ENCODE results near the gene PDE4B. TPM values are rescaled to one million over a fixed set of nuclear protein-coding genes. Genes with fewer than 3 reads are reported as not detected.

Gene PDE4B
- total and polyA plus RNA-seq, 10 of the 15 experiments (the other 5 are each of a cell fraction or from before 2014, with no cell fraction given): 3.0 to 13.2 (median 5.7) TPM

GRCh38 chr1:65952696-65953095 lies 160.0 kb downstream of the PDE4B start:
- no peaks in the 10 kb centered on the region for H3K79me2 ChIP-seq (ENCODE audit: control insufficient read depth, insufficient read depth, low read length)
- FAIRE-seq: no peak
- ChIA-PET POLR2A (no interaction called here), SMC1A (ENCODE audit: uncharacterized antibody, unreplicated experiment) (no interaction called here), CTCF (no interaction called here), RAD21 (ENCODE audit: unreplicated experiment) (no interaction called here)
- no peak for ATAC-seq
- TF ChIP-seq ZNF592 (IDR thresholded peaks at IDR 0.05) (no peak), IKZF2 (IDR thresholded peaks at IDR 0.05) (no peak), RUNX3 (IDR thresholded peaks at IDR 0.05; ENCODE audit: low read length) (no peak), EZH2 (IDR thresholded peaks at IDR 0.05; ENCODE audit: borderline replicate concordance, control insufficient read depth, low read depth, low read length) (no peak), CREM (IDR thresholded peaks at IDR 0.05; ENCODE audit: low read depth) (no peak), CHD2 (IDR thresholded peaks at IDR 0.05; ENCODE audit: borderline replicate concordance, low read depth, low read length) (no peak), ESRRA (IDR thresholded peaks at IDR 0.05; ENCODE audit: low read length) (no peak), ZZZ3 (IDR thresholded peaks at IDR 0.05; ENCODE audit: control insufficient read depth, insufficient read length, low read depth) (no peak), POU2F2 (IDR thresholded peaks at IDR 0.05; ENCODE audit: borderline replicate concordance, low read depth, low read length) (no peak), PAX5 (IDR thresholded peaks at IDR 0.05; ENCODE audit: borderline replicate concordance, low read depth, low read length) (no peak), NFYB (IDR thresholded peaks at IDR 0.05; ENCODE audit: insufficient read depth, low read depth, low read length) (no peak)
- TF ChIP-seq, protein P1, sequence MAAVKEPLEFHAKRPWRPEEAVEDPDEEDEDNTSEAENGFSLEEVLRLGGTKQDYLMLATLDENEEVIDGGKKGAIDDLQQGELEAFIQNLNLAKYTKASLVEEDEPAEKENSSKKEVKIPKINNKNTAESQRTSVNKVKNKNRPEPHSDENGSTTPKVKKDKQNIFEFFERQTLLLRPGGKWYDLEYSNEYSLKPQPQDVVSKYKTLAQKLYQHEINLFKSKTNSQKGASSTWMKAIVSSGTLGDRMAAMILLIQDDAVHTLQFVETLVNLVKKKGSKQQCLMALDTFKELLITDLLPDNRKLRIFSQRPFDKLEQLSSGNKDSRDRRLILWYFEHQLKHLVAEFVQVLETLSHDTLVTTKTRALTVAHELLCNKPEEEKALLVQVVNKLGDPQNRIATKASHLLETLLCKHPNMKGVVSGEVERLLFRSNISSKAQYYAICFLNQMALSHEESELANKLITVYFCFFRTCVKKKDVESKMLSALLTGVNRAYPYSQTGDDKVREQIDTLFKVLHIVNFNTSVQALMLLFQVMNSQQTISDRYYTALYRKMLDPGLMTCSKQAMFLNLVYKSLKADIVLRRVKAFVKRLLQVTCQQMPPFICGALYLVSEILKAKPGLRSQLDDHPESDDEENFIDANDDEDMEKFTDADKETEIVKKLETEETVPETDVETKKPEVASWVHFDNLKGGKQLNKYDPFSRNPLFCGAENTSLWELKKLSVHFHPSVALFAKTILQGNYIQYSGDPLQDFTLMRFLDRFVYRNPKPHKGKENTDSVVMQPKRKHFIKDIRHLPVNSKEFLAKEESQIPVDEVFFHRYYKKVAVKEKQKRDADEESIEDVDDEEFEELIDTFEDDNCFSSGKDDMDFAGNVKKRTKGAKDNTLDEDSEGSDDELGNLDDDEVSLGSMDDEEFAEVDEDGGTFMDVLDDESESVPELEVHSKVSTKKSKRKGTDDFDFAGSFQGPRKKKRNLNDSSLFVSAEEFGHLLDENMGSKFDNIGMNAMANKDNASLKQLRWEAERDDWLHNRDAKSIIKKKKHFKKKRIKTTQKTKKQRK (IDR thresholded peaks at IDR 0.05; ENCODE audit: low read depth, low read length): no peak
- TF ChIP-seq, protein P2, sequence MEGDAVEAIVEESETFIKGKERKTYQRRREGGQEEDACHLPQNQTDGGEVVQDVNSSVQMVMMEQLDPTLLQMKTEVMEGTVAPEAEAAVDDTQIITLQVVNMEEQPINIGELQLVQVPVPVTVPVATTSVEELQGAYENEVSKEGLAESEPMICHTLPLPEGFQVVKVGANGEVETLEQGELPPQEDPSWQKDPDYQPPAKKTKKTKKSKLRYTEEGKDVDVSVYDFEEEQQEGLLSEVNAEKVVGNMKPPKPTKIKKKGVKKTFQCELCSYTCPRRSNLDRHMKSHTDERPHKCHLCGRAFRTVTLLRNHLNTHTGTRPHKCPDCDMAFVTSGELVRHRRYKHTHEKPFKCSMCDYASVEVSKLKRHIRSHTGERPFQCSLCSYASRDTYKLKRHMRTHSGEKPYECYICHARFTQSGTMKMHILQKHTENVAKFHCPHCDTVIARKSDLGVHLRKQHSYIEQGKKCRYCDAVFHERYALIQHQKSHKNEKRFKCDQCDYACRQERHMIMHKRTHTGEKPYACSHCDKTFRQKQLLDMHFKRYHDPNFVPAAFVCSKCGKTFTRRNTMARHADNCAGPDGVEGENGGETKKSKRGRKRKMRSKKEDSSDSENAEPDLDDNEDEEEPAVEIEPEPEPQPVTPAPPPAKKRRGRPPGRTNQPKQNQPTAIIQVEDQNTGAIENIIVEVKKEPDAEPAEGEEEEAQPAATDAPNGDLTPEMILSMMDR (IDR thresholded peaks at IDR 0.05 in 2 of 3, conservative IDR thresholded peaks at IDR 0.05 in 1 of 3; ENCODE audit: control insufficient read depth in 2 of 3, extremely low read depth in 1 of 3, insufficient read depth in 1 of 3, low read depth in 3 of 3, low read length in 3 of 3): no peak
- H3K4me1 ChIP-seq (ENCODE audit: control insufficient read depth, insufficient read depth, low read length): no peaks in the 10 kb centered on the region
- H3K27me3 ChIP-seq (replicated peaks in 1 of 2; ENCODE audit: control insufficient read depth in 2 of 2, insufficient read depth in 2 of 2, low read length in 1 of 2): peaks cover 0 to 2% of the 10 kb centered on the region in 2 experiments; a peak in 1 of 4 replicates
- H3K4me2 ChIP-seq (ENCODE audit: control insufficient read depth, insufficient read depth): no peak overlapping the region
- in situ Hi-C loops (cut with MboI) (loop anchor here (5.0 kb wide), 2 partner anchors 290 to 500 kb away; no protein-coding TSS in a partner anchor), intact Hi-C loops (cut with micrococcal nuclease; ENCODE audit: unreplicated experiment) (loop anchor here (10.0 kb wide), 1 partner anchor 392 kb away; no protein-coding TSS in a partner anchor)
- BruUV-seq (replicated peaks): no TSS peak
- no peak overlapping the region for H3K4me3 ChIP-seq
- no peaks in the 10 kb centered on the region for H3K9me3 ChIP-seq (replicated peaks; ENCODE audit: control insufficient read depth, insufficient read depth, low read length)
- no peak for DNase-seq (ENCODE audit: low read depth, low spot score)
- H3K27ac ChIP-seq (ENCODE audit: control insufficient read depth, insufficient read depth): no peak overlapping the region
- H4K20me1 ChIP-seq (ENCODE audit: control insufficient read depth, insufficient read depth): no peaks in the 10 kb centered on the region
- no peaks in the 10 kb centered on the region for H3K36me3 ChIP-seq (ENCODE audit: control insufficient read depth in 2 of 2, insufficient read depth in 2 of 2, low read length in 1 of 2)
- 0% methylated on average over 3 of the region's 3 CpGs for WGBS (ENCODE audit: insufficient coverage, insufficient replicate concordance, low lambda C conversion rate, missing lambda C conversion rate)
- no peak overlapping the region for H2AFZ ChIP-seq (ENCODE audit: control insufficient read depth, low read depth, low read length)
- H3K9ac ChIP-seq (ENCODE audit: control insufficient read depth, insufficient read depth, low read length): no peak overlapping the region

All from GM12878 (cell line).